SK-N-SH (cell line): ENCODE results near the gene PPP2R5E.

Source experiments
- CTCF ChIP-seq: fragments of 200-600 bp; sonication (generic); IDR thresholded peaks from 2 replicates; pipeline ENCODE4 v1.6.1; 2017; ENCODE audit warnings: antibody characterized with exemption, mild to moderate bottlenecking, moderate library complexity
- FOXJ3 ChIP-seq: sonication (generic); formaldehyde crosslinking; IDR thresholded peaks from 2 replicates; pipeline ENCODE4 v1.5.1; 2020; ENCODE audit warnings: mild to moderate bottlenecking, missing genetic modification reagents
- FOXM1 ChIP-seq: IDR thresholded peaks from 2 replicates; pipeline ENCODE4 v1.4.0; 2012; ENCODE audit warnings: low read depth, mild to moderate bottlenecking
- MAX ChIP-seq: IDR thresholded peaks from 2 replicates; pipeline ENCODE4 v1.4.0; 2012; ENCODE audit warnings: low read depth
- PBX3 ChIP-seq: IDR thresholded peaks from 2 replicates; pipeline ENCODE4; 2012
- POLR2AphosphoS5 ChIP-seq: IDR thresholded peaks from 2 replicates; pipeline ENCODE4 v1.6.1; 2012; ENCODE audit warnings: low read depth, low read length
- SMC3 ChIP-seq: IDR thresholded peaks from 2 replicates; pipeline ENCODE4 v1.6.1; 2012; ENCODE audit warnings: low read depth, low read length, improper control_type of control experiment
- TAF1 ChIP-seq: IDR thresholded peaks from 2 replicates; pipeline ENCODE4 v1.6.1; 2012; ENCODE audit warnings: low read depth, mild to moderate bottlenecking, low read length, moderate library complexity, borderline replicate concordance
- USF1 ChIP-seq: IDR thresholded peaks from 2 replicates; pipeline ENCODE4 v1.4.0; 2012; ENCODE audit warnings: low read depth, borderline replicate concordance
- USF2 ChIP-seq: fragments of 150-350 bp; IDR thresholded peaks from 2 replicates; pipeline ENCODE4 v1.6.1; 2017; ENCODE audit warnings: antibody characterized with exemption, low read length, low read depth, borderline replicate concordance
- ZBTB33 ChIP-seq: IDR thresholded peaks from 2 replicates; pipeline ENCODE4 v1.4.0; 2012; ENCODE audit warnings: low read depth, borderline replicate concordance

- TF ChIP-seq CTCF: no peak
- no peak for TF ChIP-seq FOXJ3 (CRISPR knock-in tag)
- TF ChIP-seq ZBTB33: no peak
- TF ChIP-seq POLR2AphosphoS5: no peak
- TF ChIP-seq MAX: no peak
- no peak for TF ChIP-seq TAF1
- no peak for TF ChIP-seq FOXM1
- TF ChIP-seq PBX3: no peak
- TF ChIP-seq SMC3: no peak
- no peak for TF ChIP-seq USF1
- no peak for TF ChIP-seq USF2
These were observed 110.2 kb downstream of the PPP2R5E start for GRCh38 chr14:63432888-63433552.
